HCT116 (cell line): ENCODE measurements around the gene SLC26A9. TPM values are rescaled to one million over a fixed set of nuclear protein-coding genes. Genes with fewer than 3 reads are reported as not detected.

ENCODE experiments used
- ATAC-seq: fragments of 200-7000 bp; cut with Tn5 transposase; 2 replicates; pipeline ENCODE4 v1.9.1; 2020; ENCODE audit warnings: mild to moderate bottlenecking, moderate library complexity
- BruUV-seq: library from RNA; stranded (reverse); fragments of 400-500 nt; replicated peaks from 2 replicates; lab custom pipeline; 2021; lab: Mats Ljungman, UMichigan
- CTCF ChIA-PET: fragments of 300-600 bp; sonication (Branson Sonifier 250); formaldehyde crosslinking; loops from one replicate; lab custom pipeline; 2021; ENCODE audit warnings: antibody characterized with exemption; lab: Charles Lee
- POLR2A ChIA-PET: fragments of 300-600, 350-600 bp; sonication (Branson Sonifier 250); formaldehyde crosslinking; loops from one replicate; lab custom pipeline; 2021; ENCODE audit warnings: antibody characterized with exemption; lab: Charles Lee
- RAD21 ChIA-PET, 2 experiments: fragments of 300-600 bp; sonication (Branson Sonifier 250); formaldehyde crosslinking; loops; one replicate each; lab custom pipeline; 2023; ENCODE audit warnings: low total read pairs in 2 of 2; ENCODE audit not compliant: uncharacterized antibody in 2 of 2, unreplicated experiment in 2 of 2, low non-redundant PET in 1 of 2; lab: Charles Lee
- DNase-seq: peaks from one replicate; pipeline ENCODE4 v3.0.0-alpha.2; 2010; ENCODE audit warnings: low read depth, low spot score
- H2AFZ ChIP-seq: fragments of 200-600 bp; shearing (Covaris generic), sonication (generic); 2 replicates; pipeline ENCODE4 v1.6.1; 2017; ENCODE audit warnings: low read depth, mixed run types, mixed read lengths, antibody characterized with exemption, low read length; ENCODE audit not compliant: poor library complexity, severe bottlenecking
- H3K27ac ChIP-seq: 2 replicates; pipeline ENCODE4 v1.5.1; 2012; ENCODE audit warnings: low read depth, low read length
- H3K27me3 ChIP-seq: fragments of 200-600 bp; sonication (generic); 2 replicates; pipeline ENCODE4 v1.6.1; 2016; ENCODE audit warnings: mixed run types, low read length, mixed read lengths; ENCODE audit not compliant: insufficient read depth
- H3K36me3 ChIP-seq, 2 experiments: fragments of 200-500 bp in 1 of 2; fragments of 200-600 bp in 1 of 2; sonication (Bioruptor generic) in 1 of 2; sonication (generic) in 1 of 2; 2 replicates each; pipeline versions ENCODE4 v1.5.1 to v1.6.1; 2014 to 2016; ENCODE audit warnings: low read length in 2 of 2, inconsistent platforms in 1 of 2, mixed read lengths in 1 of 2, mixed run types in 1 of 2; ENCODE audit not compliant: insufficient read depth in 2 of 2, control insufficient read depth in 1 of 2
- H3K4me1 ChIP-seq, 2 experiments: fragments of 200-600 bp in 1 of 2; sonication (generic) in 1 of 2; 2 replicates each; pipeline versions ENCODE4 v1.5.1 to v1.6.1; 2012 to 2017; ENCODE audit warnings: low read length in 2 of 2, inconsistent platforms in 1 of 2, mild to moderate bottlenecking in 1 of 2, mixed read lengths in 1 of 2, mixed run types in 1 of 2, moderate library complexity in 1 of 2; ENCODE audit not compliant: insufficient read depth in 2 of 2, control insufficient read depth in 1 of 2
- H3K4me2 ChIP-seq: fragments of 200-600 bp; sonication (generic); 2 replicates; pipeline ENCODE4 v1.6.1; 2017; ENCODE audit warnings: mixed run types, low read length, mixed read lengths
- H3K4me3 ChIP-seq, 2 experiments: fragments of 200-600 bp in 1 of 2; sonication (generic) in 1 of 2; replicated peaks in 1 of 2; 2 replicates each; pipeline ENCODE4 v1.5.1; 2011 to 2016; ENCODE audit warnings: low read length in 2 of 2, control low read depth in 1 of 2, low read depth in 1 of 2, mild to moderate bottlenecking in 1 of 2, mixed read lengths in 1 of 2, mixed run types in 1 of 2
- H3K79me2 ChIP-seq: fragments of 200-600 bp; sonication (generic); 2 replicates; pipeline ENCODE4 v1.6.1; 2017; ENCODE audit warnings: mild to moderate bottlenecking, mixed run types, low read length, moderate library complexity, mixed read lengths; ENCODE audit not compliant: insufficient read depth
- H3K9ac ChIP-seq: fragments of 200-600 bp; sonication (generic); 2 replicates; pipeline ENCODE4 v1.6.1; 2016; ENCODE audit warnings: low read length, mixed read lengths
- H3K9me2 ChIP-seq: fragments of 200-600 bp; sonication (generic), shearing (Covaris generic); 2 replicates; pipeline ENCODE4 v1.6.1; 2017; ENCODE audit warnings: mixed run types, mild to moderate bottlenecking, moderate library complexity; ENCODE audit not compliant: insufficient read depth
- H3K9me3 ChIP-seq, 2 experiments: fragments of 200-500 bp in 1 of 2; fragments of 200-600 bp in 1 of 2; sonication (Bioruptor generic) in 1 of 2; sonication (generic) in 1 of 2; 2 replicates each; pipeline ENCODE4 v1.6.1; 2014 to 2017; ENCODE audit warnings: low read length in 2 of 2, mixed read lengths in 2 of 2, inconsistent platforms in 1 of 2, low read depth in 1 of 2, mild to moderate bottlenecking in 1 of 2, mixed run types in 1 of 2, moderate library complexity in 1 of 2; ENCODE audit not compliant: control insufficient read depth in 1 of 2, insufficient read depth in 1 of 2
- H4K20me1 ChIP-seq: fragments of 200-600 bp; sonication (generic), shearing (Covaris generic); 2 replicates; pipeline ENCODE4 v1.6.1; 2017; ENCODE audit warnings: mixed run types, mild to moderate bottlenecking, moderate library complexity; ENCODE audit not compliant: insufficient read depth
- EGR1 ChIP-seq: IDR thresholded peaks from 2 replicates; pipeline ENCODE4 v1.6.1; 2012; ENCODE audit warnings: low read depth
- ELF1 ChIP-seq: IDR thresholded peaks from 2 replicates; pipeline ENCODE4 v1.6.1; 2012; ENCODE audit warnings: low read depth, borderline replicate concordance
- EZH2phosphoT487 ChIP-seq: fragments of 200-600 bp; IDR thresholded peaks from 2 replicates; pipeline ENCODE4 v1.6.1; 2018; ENCODE audit warnings: antibody characterized with exemption, borderline replicate concordance
- FOSL1 ChIP-seq: IDR thresholded peaks from 2 replicates; pipeline ENCODE4 v1.6.1; 2012; ENCODE audit warnings: low read depth
- POLR2AphosphoS5 ChIP-seq: IDR thresholded peaks from 2 replicates; pipeline ENCODE4 v1.6.1; 2011; ENCODE audit warnings: mild to moderate bottlenecking, low read depth, low read length, moderate library complexity
- SP1 ChIP-seq: IDR thresholded peaks from 2 replicates; pipeline ENCODE4 v1.6.1; 2012; ENCODE audit warnings: low read depth
- SRF ChIP-seq: IDR thresholded peaks from 2 replicates; pipeline ENCODE4 v1.6.1; 2012; ENCODE audit warnings: low read depth
- TCF7L2 ChIP-seq: IDR thresholded peaks from 2 replicates; pipeline ENCODE4 v1.7.0; 2011; ENCODE audit warnings: borderline replicate concordance, inconsistent platforms; ENCODE audit not compliant: insufficient read depth, insufficient read length; ENCODE audit errors: extremely low read depth
- ZBTB33 ChIP-seq: IDR thresholded peaks from 2 replicates; pipeline ENCODE4 v1.6.1; 2011; ENCODE audit warnings: mild to moderate bottlenecking, low read length, moderate library complexity; ENCODE audit not compliant: insufficient replicate concordance; ENCODE audit errors: extremely low read depth
- intact Hi-C: fragments of 100-400 bp; cut with micrococcal nuclease; formaldehyde crosslinking; loops from 2 replicates; pipeline ENCODE4 v1.10.0; 2022
- total RNA-seq: library from RNA; stranded (reverse); gene quantifications from one replicate; pipeline ENCODE4 v1.2.1, GENCODE V29; 2021; ENCODE audit not compliant: unreplicated experiment
- TF ChIP-seq, protein P1 (sequence below): IDR thresholded peaks from 2 replicates; pipeline ENCODE4 v1.6.1; 2012; ENCODE audit warnings: low read depth
- TF ChIP-seq, protein P2 (sequence below): IDR thresholded peaks from 2 replicates; pipeline ENCODE4 v1.6.1; 2012

Gene SLC26A9
- total RNA-seq, 1 experiment from 2014 or later, result not detected

- no peak overlapping the region for H3K27ac ChIP-seq
- no peak overlapping the region for H3K9ac ChIP-seq
- ATAC-seq (no peak), DNase-seq (no peak)
- H3K4me3 ChIP-seq, result no peak overlapping the region
- ChIA-PET POLR2A (no interaction called here), RAD21 (no interaction called here), CTCF (no interaction called here)
- H3K36me3 ChIP-seq, result no peaks in the 10 kb centered on the region
- H3K9me2 ChIP-seq, result no peaks in the 10 kb centered on the region
- BruUV-seq, result no TSS peak
- intact Hi-C loops, result no loop called here
- H2AFZ ChIP-seq, result no peak overlapping the region
- TF ChIP-seq ZBTB33 (no peak), POLR2AphosphoS5 (no peak), TCF7L2 (no peak), EGR1 (no peak), SP1 (no peak), ELF1 (no peak), EZH2phosphoT487 (no peak), SRF (no peak), FOSL1 (no peak)
- TF ChIP-seq, protein P1, sequence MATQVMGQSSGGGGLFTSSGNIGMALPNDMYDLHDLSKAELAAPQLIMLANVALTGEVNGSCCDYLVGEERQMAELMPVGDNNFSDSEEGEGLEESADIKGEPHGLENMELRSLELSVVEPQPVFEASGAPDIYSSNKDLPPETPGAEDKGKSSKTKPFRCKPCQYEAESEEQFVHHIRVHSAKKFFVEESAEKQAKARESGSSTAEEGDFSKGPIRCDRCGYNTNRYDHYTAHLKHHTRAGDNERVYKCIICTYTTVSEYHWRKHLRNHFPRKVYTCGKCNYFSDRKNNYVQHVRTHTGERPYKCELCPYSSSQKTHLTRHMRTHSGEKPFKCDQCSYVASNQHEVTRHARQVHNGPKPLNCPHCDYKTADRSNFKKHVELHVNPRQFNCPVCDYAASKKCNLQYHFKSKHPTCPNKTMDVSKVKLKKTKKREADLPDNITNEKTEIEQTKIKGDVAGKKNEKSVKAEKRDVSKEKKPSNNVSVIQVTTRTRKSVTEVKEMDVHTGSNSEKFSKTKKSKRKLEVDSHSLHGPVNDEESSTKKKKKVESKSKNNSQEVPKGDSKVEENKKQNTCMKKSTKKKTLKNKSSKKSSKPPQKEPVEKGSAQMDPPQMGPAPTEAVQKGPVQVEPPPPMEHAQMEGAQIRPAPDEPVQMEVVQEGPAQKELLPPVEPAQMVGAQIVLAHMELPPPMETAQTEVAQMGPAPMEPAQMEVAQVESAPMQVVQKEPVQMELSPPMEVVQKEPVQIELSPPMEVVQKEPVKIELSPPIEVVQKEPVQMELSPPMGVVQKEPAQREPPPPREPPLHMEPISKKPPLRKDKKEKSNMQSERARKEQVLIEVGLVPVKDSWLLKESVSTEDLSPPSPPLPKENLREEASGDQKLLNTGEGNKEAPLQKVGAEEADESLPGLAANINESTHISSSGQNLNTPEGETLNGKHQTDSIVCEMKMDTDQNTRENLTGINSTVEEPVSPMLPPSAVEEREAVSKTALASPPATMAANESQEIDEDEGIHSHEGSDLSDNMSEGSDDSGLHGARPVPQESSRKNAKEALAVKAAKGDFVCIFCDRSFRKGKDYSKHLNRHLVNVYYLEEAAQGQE, result no peak
- TF ChIP-seq, protein P2, sequence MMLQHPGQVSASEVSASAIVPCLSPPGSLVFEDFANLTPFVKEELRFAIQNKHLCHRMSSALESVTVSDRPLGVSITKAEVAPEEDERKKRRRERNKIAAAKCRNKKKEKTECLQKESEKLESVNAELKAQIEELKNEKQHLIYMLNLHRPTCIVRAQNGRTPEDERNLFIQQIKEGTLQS, result no peak
- H4K20me1 ChIP-seq, result no peaks in the 10 kb centered on the region
- no peak overlapping the region for H3K4me2 ChIP-seq
- no peaks in the 10 kb centered on the region for H3K4me1 ChIP-seq
- no peaks in the 10 kb centered on the region for H3K79me2 ChIP-seq
- no peaks in the 10 kb centered on the region for H3K9me3 ChIP-seq
- 0 out of 2 replicates have a peak, but pooled peaks cover 3% of the 10 kb centered on the region for H3K27me3 ChIP-seq
Measured at GRCh38 chr1:205927247-205927646, 16.0 kb downstream of the SLC26A9 start.
